A673 (cell line): ENCODE measurements around the gene C10orf143.
"Not testable (repeated sequence)": the region's sequence is repeated elsewhere in the genome, so short reads cannot be mapped to it uniquely, and the experiment has no call there.

Source experiments
- CTCF ChIP-seq: fragments of 300-800, 200-600 bp; sonication (generic); conservative IDR thresholded peaks from 2 replicates; pipeline ENCODE4 v1.5.1; 2017; ENCODE audit warnings: low read depth, mild to moderate bottlenecking, antibody characterized with exemption, low read length, moderate library complexity, mixed read lengths
- EZH2 ChIP-seq: fragments of 200-600 bp; sonication (generic); IDR thresholded peaks from 2 replicates; pipeline ENCODE4 v1.6.1; 2017; ENCODE audit warnings: borderline replicate concordance, low read depth, mild to moderate bottlenecking, mixed read lengths, antibody characterized with exemption, low read length; ENCODE audit not compliant: poor library complexity, severe bottlenecking

- TF ChIP-seq CTCF, EZH2: not testable (repeated sequence)
Measured at GRCh38 chr10:130108146-130108545, 2.5 kb downstream of the C10orf143 start.
